GM12801 (cell line): Measurements from ENCODE around the gene DEGS2.
A peak's percentile ranks its signal among the peaks of the same experiment; 100 is the strongest.

Experiments used
- TF ChIP-seq, protein P1 (sequence below): IDR thresholded peaks from one replicate; pipeline ENCODE4 v1.5.1; 2011; ENCODE audit warnings: control low read depth; ENCODE audit not compliant: insufficient read length; ENCODE audit errors: extremely low read depth

The DEGS2 gene

DNA sequence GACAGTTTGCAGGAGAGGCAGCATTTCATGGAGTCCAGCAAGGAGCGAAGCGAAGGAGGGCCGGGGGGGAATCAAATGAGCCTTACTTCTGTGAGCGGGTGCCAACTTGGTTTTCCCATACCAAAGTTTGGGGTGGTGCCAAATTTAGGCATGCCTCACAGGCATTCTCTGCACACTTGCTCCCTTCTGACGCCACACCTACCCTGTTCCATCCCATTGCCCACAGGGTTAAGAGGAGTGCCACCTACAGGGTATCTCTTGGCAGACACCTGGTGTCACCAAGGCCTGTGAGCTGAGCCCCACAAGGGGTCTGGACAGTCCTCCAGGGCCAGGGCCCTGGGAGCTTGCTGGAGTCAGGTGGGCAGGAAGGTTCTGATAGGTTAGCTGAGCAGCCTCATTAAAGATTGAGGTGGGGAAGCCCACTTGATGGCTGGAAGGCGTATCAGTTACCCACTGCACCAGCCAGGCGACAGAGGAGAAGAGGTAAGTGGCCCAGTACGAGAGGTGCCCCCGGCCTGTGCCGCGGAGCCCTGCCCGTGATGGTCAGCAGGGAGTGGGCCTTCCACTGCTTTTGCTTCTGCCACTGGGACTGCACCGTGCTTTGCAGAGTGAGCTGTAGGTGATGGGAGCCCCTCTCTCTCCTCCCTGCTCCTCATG lies 45.2 kb downstream of the DEGS2 start:
- TF ChIP-seq, protein P1, sequence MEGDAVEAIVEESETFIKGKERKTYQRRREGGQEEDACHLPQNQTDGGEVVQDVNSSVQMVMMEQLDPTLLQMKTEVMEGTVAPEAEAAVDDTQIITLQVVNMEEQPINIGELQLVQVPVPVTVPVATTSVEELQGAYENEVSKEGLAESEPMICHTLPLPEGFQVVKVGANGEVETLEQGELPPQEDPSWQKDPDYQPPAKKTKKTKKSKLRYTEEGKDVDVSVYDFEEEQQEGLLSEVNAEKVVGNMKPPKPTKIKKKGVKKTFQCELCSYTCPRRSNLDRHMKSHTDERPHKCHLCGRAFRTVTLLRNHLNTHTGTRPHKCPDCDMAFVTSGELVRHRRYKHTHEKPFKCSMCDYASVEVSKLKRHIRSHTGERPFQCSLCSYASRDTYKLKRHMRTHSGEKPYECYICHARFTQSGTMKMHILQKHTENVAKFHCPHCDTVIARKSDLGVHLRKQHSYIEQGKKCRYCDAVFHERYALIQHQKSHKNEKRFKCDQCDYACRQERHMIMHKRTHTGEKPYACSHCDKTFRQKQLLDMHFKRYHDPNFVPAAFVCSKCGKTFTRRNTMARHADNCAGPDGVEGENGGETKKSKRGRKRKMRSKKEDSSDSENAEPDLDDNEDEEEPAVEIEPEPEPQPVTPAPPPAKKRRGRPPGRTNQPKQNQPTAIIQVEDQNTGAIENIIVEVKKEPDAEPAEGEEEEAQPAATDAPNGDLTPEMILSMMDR: no peak

DNA sequence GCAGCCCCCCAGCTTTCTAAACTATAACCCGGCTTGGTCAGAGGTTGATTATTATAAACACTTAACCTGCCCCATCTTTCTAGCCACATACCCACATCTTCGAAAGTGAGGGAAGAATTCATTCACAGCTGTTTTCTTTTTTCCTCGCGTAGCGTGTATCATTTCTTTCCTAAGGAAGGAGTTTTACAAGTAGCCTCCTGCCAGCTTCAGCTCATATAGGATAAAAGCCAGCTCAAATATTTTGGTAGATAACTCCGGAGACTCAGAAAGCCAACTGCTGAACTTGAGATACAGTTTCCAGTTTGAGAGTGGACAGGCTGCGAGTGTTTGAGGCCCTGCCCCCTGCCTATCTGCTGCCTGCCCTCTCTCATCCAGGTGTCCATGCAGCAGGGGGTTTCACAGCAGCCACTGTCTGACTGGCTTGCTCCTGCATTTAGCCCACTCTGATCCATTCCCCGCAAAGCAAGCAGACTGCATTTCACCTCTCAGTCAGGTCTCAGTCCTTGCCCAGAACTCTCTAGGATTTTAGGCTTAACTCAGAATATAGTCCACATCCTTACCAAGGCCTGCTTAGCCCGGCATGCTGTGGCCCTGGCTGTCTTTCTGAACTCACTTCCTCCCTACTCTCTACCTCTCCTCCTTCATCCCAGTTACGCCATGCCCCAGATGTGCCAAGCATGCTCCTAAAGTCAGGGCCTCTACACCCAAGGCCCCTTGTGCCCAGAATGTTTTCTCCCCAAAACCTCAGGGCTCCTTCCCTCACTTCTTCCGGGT lies 47.3 kb downstream of the DEGS2 start:
- TF ChIP-seq, protein P1: no peak

DNA sequence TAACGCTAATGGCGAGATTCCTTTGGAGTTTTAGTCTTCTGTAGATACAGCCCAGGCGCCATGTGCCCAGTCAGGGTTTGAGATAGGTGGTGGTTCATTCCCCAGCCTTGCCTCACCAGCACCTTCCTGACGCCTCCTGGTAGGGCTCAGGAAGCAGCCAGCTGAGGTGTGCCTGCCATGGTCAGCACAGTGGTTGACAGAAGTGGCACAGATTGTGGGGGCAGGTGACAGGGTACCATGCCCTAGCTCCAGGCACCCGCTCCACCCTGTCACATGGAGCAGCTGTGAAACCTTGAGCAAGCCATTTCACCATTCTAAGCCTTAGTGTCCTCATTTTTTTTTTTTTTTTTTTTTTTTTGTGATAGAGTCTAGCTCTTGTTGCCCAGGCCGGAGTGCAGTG lies 48.6 kb downstream of the DEGS2 start:
- TF ChIP-seq, protein P1: no peak

DNA sequence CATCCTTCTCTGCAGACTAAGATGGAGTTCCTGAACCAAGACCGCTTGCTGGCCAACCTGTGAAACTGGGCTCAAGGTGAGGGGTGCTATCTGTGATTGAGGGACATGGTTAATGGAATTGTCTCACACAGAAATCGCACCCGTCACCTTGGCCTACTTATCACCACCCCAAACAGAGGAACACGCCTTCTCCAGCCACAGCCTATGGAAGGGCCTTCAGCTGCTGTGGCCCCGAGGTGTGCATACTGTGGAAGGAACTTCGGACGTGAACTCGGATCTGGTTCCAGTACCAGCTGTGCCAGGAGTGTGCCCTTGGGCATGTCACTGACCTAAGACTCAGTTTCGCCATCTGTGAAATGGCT lies 49.9 kb downstream of the DEGS2 start:
- TF ChIP-seq, protein P1: no peak

DNA sequence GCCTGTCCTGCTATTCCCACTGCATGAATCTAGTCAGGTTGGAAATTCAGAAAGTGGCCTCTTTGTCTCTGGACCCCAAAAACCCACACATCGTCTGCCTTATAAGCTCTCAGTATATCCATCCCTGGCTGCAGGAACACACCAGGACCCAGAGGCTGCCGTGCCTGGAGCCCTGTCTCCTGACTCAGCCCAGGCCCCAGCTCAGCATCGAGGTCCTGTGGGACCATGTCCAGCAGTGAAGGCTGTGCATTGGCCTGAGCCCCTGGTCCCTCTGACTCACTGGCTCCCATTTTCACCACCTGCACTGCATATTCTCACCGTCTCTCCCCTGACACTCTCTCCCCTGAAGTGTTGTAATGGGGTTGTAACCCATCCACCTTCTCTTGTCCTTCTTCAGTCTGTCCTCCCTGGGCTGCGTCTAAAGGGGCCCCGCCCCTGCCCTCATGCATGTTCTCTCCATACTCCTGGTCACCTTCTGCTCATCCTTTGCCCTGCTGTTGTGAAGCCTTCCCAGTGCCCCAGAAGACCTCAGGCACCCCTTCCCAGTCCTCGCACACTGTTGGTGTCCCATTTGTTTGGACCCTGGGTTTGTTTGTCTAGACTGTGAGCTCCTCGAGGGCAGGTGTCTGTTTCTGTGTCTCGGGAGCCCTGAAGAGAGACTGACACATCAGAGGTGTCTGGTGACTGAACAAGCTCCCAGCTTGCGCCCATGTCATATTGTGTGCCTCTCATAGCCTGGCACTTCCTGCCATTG lies 50.4 kb downstream of the DEGS2 start:
- TF ChIP-seq, protein P1: no peak

DNA sequence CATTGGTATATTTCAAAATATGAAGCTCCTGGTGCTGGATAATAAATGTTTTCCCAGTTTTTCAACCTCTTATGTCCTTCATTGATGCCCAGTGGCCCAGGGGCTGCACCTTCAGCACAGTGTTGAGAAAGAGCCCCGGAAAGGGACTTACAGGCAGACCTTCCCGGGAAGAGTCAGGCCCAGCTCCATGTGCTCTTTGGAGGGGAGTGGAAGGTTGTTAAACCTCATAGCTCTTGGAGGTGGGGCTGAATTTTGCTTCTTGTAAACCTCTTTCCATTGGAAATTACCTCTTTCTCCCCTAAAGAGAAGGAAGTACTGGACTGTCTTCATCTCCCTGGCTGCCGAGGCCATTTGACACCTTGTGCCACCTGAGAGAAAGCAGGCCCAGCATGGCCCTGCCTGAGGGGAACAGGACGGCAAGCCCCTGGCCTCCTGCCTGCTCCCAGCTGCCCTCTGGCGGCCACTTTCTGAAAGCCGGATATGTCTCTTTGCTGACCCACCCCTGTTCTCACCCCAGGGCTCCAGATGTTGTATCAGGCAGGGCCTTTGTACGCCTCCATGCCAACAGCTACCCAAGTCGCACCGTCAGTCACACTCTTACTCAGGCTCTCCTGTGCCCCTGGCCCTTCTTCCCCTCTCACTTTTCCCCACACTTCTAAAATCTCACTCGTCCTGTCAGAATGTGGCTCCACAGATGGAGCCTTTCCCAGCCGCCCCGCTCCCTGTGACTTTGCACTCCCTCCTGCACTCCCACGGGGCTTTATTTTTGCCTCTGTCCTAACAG lies 51.2 kb downstream of the DEGS2 start:
- TF ChIP-seq, protein P1: peak; percentile 11

DNA sequence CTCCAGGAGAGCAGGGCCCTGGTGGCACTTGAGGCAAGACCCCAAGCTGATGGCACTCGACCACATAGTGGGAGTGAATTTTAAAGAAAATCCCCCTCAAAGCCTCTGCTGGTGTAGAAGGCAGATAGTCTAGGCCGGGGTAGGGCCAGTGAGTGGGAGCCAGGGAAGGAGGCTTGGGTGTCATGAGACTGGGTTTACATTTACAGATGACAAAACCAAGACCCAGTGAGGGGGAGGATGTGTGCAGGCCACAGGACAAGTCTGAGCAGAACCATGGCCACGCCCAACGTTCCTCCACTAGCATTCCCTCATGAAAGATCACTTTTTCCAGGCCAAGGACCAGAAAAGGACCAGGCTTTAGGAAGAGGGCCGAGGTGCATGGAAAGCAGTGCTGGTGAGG lies 52.2 kb downstream of the DEGS2 start:
- TF ChIP-seq, protein P1: no peak
